SU-DHL-6 (cell line): ENCODE measurements around the gene MAPT.

ENCODE experiments used
- CTCF ChIP-seq: fragments of 200-600 bp; sonication (generic); IDR thresholded peaks from one replicate; pipeline ENCODE4 v1.5.1; 2017; ENCODE audit warnings: antibody characterized with exemption, mild to moderate bottlenecking, low read length, moderate library complexity; ENCODE audit not compliant: insufficient read depth, poor library complexity, severe bottlenecking
- EZH2phosphoT487 ChIP-seq: fragments of 200-600 bp; sonication (generic), shearing (Covaris generic); conservative IDR thresholded peaks from 2 replicates; pipeline ENCODE4 v1.6.1; 2018; ENCODE audit warnings: mild to moderate bottlenecking, antibody characterized with exemption, low read length, moderate library complexity, mixed read lengths

GRCh38 chr17:46042925-46043324 lies 148.6 kb downstream of the MAPT start:
- TF ChIP-seq CTCF: no peak
- no peak for TF ChIP-seq EZH2phosphoT487
